22Rv1 (cell line): ENCODE data around the gene FRAS1.
"Not testable (repeated sequence)": the region's sequence is repeated elsewhere in the genome, so short reads cannot be mapped to it uniquely, and the experiment has no call there.

Experiments used
- H3K27ac ChIP-seq: fragments of 450-650 bp; 2 replicates; pipeline ENCODE4 v1.5.1; 2017
- ZFX ChIP-seq: fragments of 450-650 bp; IDR thresholded peaks from 2 replicates; pipeline ENCODE4 v1.6.1; 2017; ENCODE audit warnings: antibody characterized with exemption, borderline replicate concordance
- TF ChIP-seq, protein P1 (sequence below): fragments of 450-650 bp; IDR thresholded peaks from 2 replicates; pipeline ENCODE4 v1.5.1; 2017; ENCODE audit warnings: mild to moderate bottlenecking

Gene FRAS1

DNA sequence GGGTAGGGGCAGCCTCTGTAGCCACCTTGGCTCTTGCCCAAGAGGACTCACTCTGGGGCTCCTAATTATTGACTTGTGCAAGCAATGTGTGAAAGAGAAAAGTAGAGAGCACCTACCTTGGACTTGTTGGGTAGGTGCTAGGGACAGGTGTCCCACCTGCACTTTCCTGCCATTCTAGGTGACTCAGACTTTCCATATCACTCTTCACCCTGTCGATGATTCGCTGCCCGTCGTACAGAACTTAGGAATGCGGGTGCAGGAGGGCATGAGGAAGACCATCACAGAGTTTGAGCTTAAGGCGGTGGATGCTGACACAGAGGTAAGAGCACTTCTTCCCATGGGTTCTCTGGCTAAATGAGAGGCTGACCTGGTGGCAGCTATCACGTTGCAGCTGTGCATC lies 407.1 kb downstream of the FRAS1 start:
- H3K27ac ChIP-seq: no peak overlapping the region
- no peak for TF ChIP-seq ZFX
- TF ChIP-seq, protein P1, sequence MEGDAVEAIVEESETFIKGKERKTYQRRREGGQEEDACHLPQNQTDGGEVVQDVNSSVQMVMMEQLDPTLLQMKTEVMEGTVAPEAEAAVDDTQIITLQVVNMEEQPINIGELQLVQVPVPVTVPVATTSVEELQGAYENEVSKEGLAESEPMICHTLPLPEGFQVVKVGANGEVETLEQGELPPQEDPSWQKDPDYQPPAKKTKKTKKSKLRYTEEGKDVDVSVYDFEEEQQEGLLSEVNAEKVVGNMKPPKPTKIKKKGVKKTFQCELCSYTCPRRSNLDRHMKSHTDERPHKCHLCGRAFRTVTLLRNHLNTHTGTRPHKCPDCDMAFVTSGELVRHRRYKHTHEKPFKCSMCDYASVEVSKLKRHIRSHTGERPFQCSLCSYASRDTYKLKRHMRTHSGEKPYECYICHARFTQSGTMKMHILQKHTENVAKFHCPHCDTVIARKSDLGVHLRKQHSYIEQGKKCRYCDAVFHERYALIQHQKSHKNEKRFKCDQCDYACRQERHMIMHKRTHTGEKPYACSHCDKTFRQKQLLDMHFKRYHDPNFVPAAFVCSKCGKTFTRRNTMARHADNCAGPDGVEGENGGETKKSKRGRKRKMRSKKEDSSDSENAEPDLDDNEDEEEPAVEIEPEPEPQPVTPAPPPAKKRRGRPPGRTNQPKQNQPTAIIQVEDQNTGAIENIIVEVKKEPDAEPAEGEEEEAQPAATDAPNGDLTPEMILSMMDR: no peak

DNA sequence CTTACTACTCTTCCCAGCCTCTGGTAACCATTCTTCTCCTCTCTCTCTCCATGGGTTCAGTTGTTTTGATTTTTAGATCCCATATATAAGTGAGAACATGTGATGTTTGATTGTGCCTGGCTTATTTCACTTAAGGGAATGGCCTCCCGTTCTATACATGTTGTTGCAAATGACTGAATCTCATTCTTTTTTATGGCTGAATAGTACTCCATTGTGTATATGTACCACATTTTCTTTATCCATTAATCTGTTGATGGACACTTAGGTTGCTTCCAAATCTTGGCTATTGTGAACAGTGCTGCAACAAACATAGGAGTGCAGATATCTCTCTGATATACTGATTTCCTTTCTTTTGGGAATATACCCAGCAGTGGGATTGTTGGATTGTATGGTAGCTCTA lies 410.1 kb downstream of the FRAS1 start:
- H3K27ac ChIP-seq: not testable (repeated sequence)

DNA sequence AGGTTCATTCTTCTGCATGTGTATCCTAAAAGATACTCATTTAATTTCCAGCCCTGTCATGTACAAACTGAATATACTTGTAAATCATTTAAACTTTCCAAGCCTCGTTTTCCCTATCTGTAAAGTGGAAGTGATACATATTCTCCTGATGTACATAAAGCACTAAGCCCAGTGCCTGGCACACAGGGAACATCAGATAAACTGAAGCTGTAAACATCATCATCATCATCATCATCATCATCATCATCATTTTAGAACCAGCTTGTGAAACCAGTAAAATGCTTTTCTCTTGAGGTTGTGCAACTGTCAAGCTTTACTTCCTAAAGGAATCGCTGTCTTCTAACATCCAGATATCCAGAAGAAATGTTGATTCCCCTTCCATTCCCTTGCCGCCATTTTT lies 411.1 kb downstream of the FRAS1 start:
- TF ChIP-seq ZFX: no peak
- TF ChIP-seq, protein P1: no peak
- H3K27ac ChIP-seq: no peak overlapping the region

DNA sequence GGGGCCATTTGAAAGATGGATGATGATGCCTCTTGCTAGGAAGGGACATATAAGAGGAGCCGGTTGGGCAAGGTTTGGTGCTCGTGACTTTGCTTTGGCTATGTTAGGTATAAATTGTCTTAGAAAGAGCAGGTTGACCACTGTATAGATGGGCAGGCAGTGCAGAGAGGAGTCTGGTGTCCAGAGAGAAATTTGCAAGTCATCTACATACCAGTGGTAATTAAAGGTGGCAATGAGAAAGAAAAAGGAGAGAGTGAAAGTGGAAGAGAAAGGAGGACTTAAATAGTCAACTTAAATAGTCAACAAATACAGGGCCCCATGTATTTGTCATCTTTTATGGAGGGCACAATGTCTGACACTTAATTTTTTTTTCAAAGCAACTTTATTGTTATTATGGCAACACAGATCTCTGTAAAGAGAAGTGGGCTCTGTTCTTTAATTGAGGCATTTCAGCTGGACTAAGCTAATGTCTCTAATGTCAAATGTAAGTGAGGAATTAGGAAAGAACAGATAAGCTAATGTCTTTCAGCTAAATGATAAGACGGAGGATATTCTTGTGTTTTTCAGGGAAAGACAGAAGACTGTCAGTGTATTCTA lies 419.1 kb downstream of the FRAS1 start:
- no peak overlapping the region for H3K27ac ChIP-seq
- no peak for TF ChIP-seq ZFX
- TF ChIP-seq, protein P1: no peak

DNA sequence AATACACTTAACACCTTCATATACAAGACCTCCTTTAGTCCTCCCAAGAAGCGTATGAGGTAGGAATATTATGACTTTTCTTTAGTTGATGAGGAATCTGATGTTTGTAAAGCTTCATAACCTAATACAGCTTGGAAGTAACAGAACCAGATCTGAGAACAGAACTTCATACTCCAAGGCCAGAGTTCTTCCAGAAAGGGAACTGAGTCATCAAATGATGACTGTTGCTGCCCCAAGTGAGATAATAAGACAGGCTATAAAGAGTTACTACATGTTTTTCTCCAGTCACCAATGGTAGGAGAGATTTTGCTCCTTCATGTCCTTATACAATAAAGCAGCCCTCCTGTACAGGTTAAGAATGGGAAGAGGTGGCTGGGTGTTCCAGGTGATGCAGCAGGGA lies 420.2 kb downstream of the FRAS1 start:
- no peak overlapping the region for H3K27ac ChIP-seq
- TF ChIP-seq, protein P1: no peak
- TF ChIP-seq ZFX: no peak

DNA sequence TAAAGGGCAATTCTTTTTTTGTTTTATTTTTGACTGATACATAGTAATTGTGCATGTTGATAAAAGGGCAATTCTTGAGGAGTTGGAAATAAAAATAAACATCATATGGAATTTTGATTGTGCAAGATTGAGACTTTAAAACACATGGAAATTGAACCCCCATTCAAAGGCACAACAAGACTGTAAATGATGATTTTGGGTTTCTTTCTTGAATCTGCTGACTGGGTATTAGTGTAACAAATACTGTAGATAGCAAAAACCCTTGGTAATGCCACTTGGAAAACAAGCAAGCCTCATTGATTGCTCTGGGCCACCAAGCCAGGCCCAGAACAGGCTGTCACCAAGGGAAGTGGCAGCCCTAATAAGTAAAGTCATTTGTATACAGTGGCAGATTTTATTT lies 421.4 kb downstream of the FRAS1 start:
- TF ChIP-seq, protein P1: no peak
- no peak for TF ChIP-seq ZFX
- no peak overlapping the region for H3K27ac ChIP-seq

DNA sequence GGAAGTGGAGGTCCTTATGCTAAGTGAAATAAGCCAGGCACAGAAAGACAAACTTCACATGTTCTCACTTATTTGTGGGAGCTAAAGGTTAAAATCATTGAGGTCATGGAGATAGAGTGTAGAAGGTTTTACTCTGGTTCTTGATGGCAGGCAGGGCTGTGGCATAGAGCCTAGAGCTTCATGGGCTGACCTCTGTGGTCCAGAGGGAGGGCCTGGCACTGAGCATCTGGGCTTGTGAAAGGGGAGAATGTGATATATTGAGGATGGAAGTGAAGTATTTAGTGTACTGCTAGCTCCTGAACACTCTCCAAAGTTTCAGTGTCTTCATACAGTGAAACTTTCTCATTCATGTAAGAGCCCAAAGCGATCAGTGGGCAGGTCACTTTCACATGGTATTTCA lies 423.2 kb downstream of the FRAS1 start:
- H3K27ac ChIP-seq: no peak overlapping the region
- TF ChIP-seq ZFX: no peak
- TF ChIP-seq, protein P1: no peak

DNA sequence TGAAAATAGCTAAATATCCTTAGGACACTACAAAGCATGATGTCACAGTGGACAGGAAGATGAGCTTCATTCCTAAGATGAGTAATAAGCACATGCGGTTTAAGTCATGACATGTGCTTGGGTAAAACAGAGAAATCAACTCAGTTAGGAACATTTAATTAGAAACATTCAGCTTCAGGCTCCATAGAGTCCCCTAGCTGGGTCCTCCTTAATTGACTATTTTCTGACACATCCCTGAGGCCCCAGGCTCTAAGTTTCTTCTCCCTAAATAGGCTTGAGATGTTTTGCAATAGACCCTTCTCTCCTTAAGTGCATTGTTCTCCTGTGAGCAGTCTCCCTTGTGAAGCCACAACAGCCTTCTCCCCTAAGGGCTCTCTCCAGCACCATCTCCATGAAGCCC lies 424.1 kb downstream of the FRAS1 start:
- H3K27ac ChIP-seq: no peak overlapping the region
- TF ChIP-seq, protein P1: no peak
- TF ChIP-seq ZFX: no peak
